ENCODE data around the gene HIVEP2. TPM values are rescaled to one million over a fixed set of nuclear protein-coding genes. Genes with fewer than 3 reads are reported as not detected.
A peak's percentile ranks its signal among the peaks of the same experiment; 100 is the strongest.

Gene HIVEP2
- total RNA-seq, 4 donors from 2014 or later = 8.6 to 19.3 (median 12.7) TPM

- intact Hi-C loops (cut with DNase I) = no loop called here
These were observed 64.8 kb downstream of the HIVEP2 start for GRCh38 chr6:142880201-142880600.

DNA sequence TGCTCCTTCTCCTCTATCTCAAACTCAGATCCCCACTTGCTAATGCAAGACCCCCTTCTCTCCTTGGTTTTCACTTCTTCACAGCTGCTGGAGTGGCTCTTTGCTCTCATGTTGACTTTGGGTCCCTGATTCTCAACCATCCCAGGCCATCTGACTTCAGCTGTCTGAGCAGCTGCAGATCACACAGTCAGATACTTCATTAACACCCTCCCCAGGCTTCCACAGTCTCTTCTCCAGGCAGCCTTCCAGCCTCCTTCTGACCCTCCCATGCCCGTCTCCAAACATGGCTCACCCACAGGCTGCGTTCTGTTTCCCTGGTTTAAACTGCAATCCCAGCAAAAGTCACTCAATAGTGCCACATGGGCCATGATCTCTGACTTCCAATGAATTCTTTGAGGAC is 65.4 kb downstream of the HIVEP2 start:
- peaks cover 0 to 37% (median 5%) of the 10 kb centered on the region in 3 donors for H3K4me1 ChIP-seq
- no peak for TF ChIP-seq CTCF (IDR thresholded peaks at IDR 0.05)
- TF ChIP-seq POLR2A (IDR thresholded peaks at IDR 0.05) = no peak
- intact Hi-C loops (cut with DNase I) = no loop called here
- no peak overlapping the region for H3K27ac ChIP-seq
- DNase-seq = no peak
- WGBS, 2 donors = 77 to 89% methylated on average over 2 of the region's 2 CpGs
- H3K36me3 ChIP-seq = no peaks in the 10 kb centered on the region
- H3K9me3 ChIP-seq = no peaks in the 10 kb centered on the region
- no peaks in the 10 kb centered on the region for H3K27me3 ChIP-seq
- no peak overlapping the region for H3K4me3 ChIP-seq

More at GRCh38 chr6:142880201-142880600, 64.8 kb downstream of the HIVEP2 start:
- Histone ChIP-seq H3K9me3 (no peaks in the 10 kb centered on the region), H3K36me3 (no peaks in the 10 kb centered on the region), H3K27me3 (no peaks in the 10 kb centered on the region), H3K4me3 (no peak overlapping the region), H3K27ac (no peak overlapping the region), H3K4me1 (peaks cover 5 to 37% (median 6%) of the 10 kb centered on the region in 3 donors)
- WGBS, 2 donors = 92 to 94% methylated on average over 2 of the region's 2 CpGs
- DNase-seq = no peak
- TF ChIP-seq POLR2A (IDR thresholded peaks at IDR 0.05) (no peak), CTCF (IDR thresholded peaks at IDR 0.05) (no peak)

GRCh38 chr6:142879076-142879475 is 65.9 kb downstream of the HIVEP2 start:
- WGBS, 2 donors = 78 to 85% methylated on average over 6 of the region's 6 CpGs
- Histone ChIP-seq H3K27me3 (no peaks in the 10 kb centered on the region), H3K4me1 (peaks cover 0 to 36% (median 5%) of the 10 kb centered on the region in 3 donors), H3K27ac (no peak overlapping the region), H3K36me3 (no peaks in the 10 kb centered on the region), H3K4me3 (no peak overlapping the region), H3K9me3 (no peaks in the 10 kb centered on the region)
- no peak for DNase-seq
- TF ChIP-seq POLR2A (IDR thresholded peaks at IDR 0.05) = no peak
- no peak for TF ChIP-seq CTCF (IDR thresholded peaks at IDR 0.05)
- intact Hi-C loops (cut with DNase I) = no loop called here

DNA sequence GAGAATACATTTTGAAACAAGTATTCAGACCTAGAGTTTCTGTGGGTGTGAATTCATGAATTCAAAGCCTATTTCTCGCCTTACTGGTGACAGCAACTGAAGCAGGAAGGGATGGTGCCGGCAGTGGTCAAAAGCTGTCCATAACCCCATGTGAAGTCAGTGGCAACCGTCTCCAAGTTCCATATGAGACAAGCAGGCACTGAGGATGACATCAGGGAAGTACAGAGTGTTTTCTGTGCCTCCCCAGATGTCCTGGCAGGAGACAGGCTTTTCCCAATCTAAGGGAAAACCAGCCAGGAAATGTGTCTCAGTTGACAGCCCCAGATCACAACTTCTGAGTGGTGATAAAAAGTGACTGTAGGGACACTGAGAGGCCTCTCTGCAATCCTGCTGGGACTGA is 66.6 kb downstream of the HIVEP2 start:
- peaks cover 0 to 35% (median 5%) of the 10 kb centered on the region in 3 donors for H3K4me1 ChIP-seq
- intact Hi-C loops (cut with DNase I) = no loop called here

DNA sequence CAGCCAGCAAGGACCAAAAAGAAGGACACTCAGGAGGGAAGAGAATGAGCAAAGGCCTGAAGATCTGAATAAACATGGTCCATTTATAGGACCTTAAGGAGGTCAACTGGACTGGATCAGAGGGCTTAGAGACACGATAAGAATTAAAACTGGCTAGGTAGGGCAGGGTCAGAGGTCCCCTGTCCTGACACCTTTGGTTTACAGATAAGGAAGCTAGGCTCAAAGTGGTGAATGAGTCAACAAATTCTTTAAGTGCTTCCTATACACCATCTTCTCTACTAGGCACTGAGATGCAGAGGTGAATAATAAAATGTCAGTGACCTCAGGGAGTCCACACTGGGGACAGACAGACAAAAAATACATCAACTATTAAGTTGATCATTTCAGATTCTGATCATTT is 70.3 kb downstream of the HIVEP2 start:
- Histone ChIP-seq H3K27ac (no peak overlapping the region), H3K9me3 (no peaks in the 10 kb centered on the region), H3K4me3 (no peak overlapping the region), H3K4me1 (peaks cover 0 to 41% (median 18%) of the 10 kb centered on the region in 3 donors), H3K27me3 (no peaks in the 10 kb centered on the region), H3K36me3 (no peaks in the 10 kb centered on the region)
- TF ChIP-seq CTCF (IDR thresholded peaks at IDR 0.05) (no peak), POLR2A (IDR thresholded peaks at IDR 0.05) (no peak)
- intact Hi-C loops (cut with DNase I) = no loop called here
- DNase-seq = no peak
- WGBS, 2 donors = 42 to 47% methylated on average over 1 of the region's 1 CpG

More for the DNA sequence above, 66.6 kb downstream of the HIVEP2 start:
- no peaks in the 10 kb centered on the region for H3K9me3 ChIP-seq
- no peaks in the 10 kb centered on the region for H3K27me3 ChIP-seq
- 59 to 98% methylated on average over 3 of the region's 3 CpGs for WGBS, 2 donors
- no peak overlapping the region for H3K4me3 ChIP-seq
- peak overlapping the region in 1 of 4 donors; percentile 37 for H3K27ac ChIP-seq
- no peak for DNase-seq
- H3K36me3 ChIP-seq = no peaks in the 10 kb centered on the region
- no peak for TF ChIP-seq CTCF (IDR thresholded peaks at IDR 0.05)
- no peak for TF ChIP-seq POLR2A (IDR thresholded peaks at IDR 0.05)

All from esophagus squamous epithelium (tissue), 5 donors.